Fibroblast of pulmonary artery (primary cell): ENCODE data around the gene PEAK3.

Experiments used
- DNase-seq: peaks from one replicate; pipeline ENCODE4 v3.0.0-alpha.2; 2010; ENCODE audit warnings: low read depth
- H3K4me3 ChIP-seq: replicated peaks from 2 replicates; pipeline ENCODE4 v1.5.1; 2011; ENCODE audit warnings: low read depth, mild to moderate bottlenecking, control low read depth, low read length, moderate library complexity
- CTCF ChIP-seq: IDR thresholded peaks from 2 replicates; pipeline ENCODE4 v1.5.1; 2011; ENCODE audit warnings: mild to moderate bottlenecking, control low read depth, low read length, inconsistent platforms; ENCODE audit errors: missing control alignments

Gene PEAK3

GRCh38 chr19:2248136-2249009 is 33.6 kb downstream of the PEAK3 start:
- no peak for TF ChIP-seq CTCF
- no peak overlapping the region for H3K4me3 ChIP-seq

GRCh38 chr19:2247433-2248101 is 34.4 kb downstream of the PEAK3 start:
- no peak for DNase-seq
- TF ChIP-seq CTCF, result no peak
- H3K4me3 ChIP-seq, result no peak overlapping the region

More at GRCh38 chr19:2248136-2249009, 33.6 kb downstream of the PEAK3 start:
- DNase-seq, result no peak

DNA sequence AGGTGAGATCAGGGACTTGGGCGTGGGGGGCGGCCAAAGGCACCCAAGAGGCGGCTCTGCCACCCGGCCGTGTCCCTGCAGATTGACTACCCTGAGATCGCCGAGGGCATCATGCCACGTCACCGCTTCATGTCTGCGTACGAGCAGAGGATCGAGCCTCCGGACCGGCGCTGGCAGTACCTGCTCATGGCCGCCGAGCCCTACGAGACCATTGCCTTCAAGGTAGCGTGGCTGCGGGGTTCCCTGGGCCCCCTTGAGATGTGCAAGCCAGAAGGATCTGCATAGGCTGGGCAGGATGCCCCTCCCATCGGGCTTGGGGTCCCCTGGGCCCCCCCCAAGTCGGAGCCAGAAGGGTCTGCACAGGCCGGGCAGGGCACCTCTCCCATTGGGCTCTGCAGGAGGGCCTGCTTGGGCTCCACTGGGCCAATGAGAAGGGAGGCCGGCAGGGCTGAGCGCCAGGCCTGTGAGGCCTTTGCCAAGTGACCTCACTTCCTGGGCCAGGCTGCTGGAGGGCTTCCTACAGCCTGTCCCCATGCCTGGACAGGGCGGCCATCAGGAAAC is 35.1 kb downstream of the PEAK3 start:
- H3K4me3 ChIP-seq, result no peak overlapping the region
- no peak for TF ChIP-seq CTCF
- peak; percentile 67 for DNase-seq

DNA sequence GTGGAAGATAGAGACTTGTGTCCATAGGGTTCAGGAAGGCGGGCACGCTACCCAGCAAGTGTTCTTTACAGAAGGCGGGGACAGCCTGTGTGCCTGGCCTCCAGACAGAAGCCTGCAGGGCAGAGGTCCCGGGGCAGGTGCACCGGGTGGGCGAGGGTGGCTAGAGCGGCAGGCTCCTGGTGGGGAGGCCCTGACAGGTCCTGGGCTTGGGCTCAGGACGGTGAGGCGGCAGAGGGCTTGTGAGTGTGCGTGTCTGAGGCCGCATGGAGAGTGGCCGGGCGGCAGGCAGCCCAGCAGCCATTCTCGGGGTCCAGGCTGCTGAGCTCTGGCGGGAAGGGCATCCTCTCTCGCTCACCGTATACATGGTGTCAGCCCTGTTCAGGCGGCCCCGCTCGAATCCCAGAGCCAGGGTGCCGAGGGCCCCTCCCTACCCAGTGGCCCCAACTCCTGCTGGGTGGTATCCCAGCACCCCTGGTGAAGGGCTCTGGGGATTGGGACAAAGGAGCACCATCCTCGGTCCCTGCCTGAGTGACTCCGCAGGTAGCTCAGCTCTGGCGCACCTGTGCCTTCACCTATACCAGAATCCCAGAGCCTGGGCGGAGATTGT is 35.9 kb downstream of the PEAK3 start:
- no peak for DNase-seq
- TF ChIP-seq CTCF, result no peak
- no peak overlapping the region for H3K4me3 ChIP-seq

DNA sequence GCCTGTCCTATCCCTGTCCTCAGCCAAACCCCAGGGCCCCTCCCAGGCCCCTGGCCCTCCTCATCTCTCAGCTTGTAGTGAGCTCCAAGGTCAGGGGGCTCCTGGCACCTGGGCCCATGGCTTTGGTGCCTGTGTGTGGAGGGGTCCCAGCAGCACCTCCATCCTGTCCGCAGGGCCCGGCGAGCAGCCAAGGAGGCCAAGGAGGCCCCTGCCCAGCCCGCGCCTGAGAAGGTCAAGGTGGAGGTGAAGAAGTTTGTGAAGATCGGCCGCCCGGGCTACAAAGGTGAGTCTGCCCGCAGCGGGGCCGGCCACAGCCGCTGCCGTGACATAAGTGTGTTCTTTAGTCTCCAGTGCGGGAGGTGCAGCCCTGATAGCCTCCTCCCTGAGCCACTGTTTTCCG is 36.7 kb downstream of the PEAK3 start:
- no peak for DNase-seq
- H3K4me3 ChIP-seq, result no peak overlapping the region
- TF ChIP-seq CTCF, result no peak

DNA sequence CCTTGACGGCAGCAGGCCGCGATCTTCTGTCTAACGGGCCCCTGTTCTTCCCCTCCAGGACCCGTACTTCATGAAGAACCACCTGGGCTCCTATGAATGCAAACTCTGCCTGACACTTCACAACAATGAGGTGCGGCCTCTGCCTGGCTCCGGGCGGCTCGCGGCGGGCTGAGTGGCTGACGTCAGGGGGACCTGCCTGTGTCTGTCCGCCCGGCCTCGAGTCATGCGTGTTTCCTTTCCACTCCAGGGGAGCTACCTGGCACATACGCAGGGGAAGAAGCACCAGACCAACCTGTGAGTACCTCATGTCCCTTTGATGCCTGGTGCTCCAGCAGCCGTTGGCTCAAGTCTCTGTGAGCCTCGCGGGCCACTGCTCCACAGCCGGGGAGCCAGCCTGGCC is 37.5 kb downstream of the PEAK3 start:
- TF ChIP-seq CTCF, result no peak
- H3K4me3 ChIP-seq, result no peak overlapping the region
- no peak for DNase-seq
